Loucy (cell line): ENCODE data around the gene ENPP5.

ENCODE experiments used
- H2AFZ ChIP-seq: fragments of 200-600 bp; sonication (generic); 2 replicates; pipeline ENCODE4 v1.6.0; 2016; ENCODE audit warnings: antibody characterized with exemption, mild to moderate bottlenecking, low read length, moderate library complexity
- H3F3A ChIP-seq: fragments of 200-600 bp; 2 replicates; pipeline ENCODE4 v1.6.0; 2016; ENCODE audit warnings: antibody characterized with exemption, low read depth, mild to moderate bottlenecking
- H3K27me3 ChIP-seq: fragments of 200-600 bp; sonication (generic); 2 replicates; pipeline ENCODE4 v1.6.1; 2014; ENCODE audit warnings: low read length, mild to moderate bottlenecking; ENCODE audit not compliant: insufficient read depth, poor library complexity, severe bottlenecking
- H3K36me3 ChIP-seq: fragments of 200-600 bp; sonication (generic); 2 replicates; pipeline ENCODE4 v1.6.1; 2016; ENCODE audit warnings: low read length; ENCODE audit not compliant: insufficient read depth
- H3K4me1 ChIP-seq: fragments of 200-600 bp; sonication (generic); 2 replicates; pipeline ENCODE4 v1.5.1; 2014; ENCODE audit warnings: low read length, mild to moderate bottlenecking; ENCODE audit not compliant: insufficient read depth, poor library complexity, severe bottlenecking
- H3K4me2 ChIP-seq: fragments of 200-600 bp; sonication (generic); 2 replicates; pipeline ENCODE4 v1.6.0; 2014; ENCODE audit warnings: antibody characterized with exemption, low read length, low read depth, mild to moderate bottlenecking; ENCODE audit not compliant: poor library complexity, severe bottlenecking
- H3K4me3 ChIP-seq: fragments of 200-600 bp; sonication (generic); 2 replicates; pipeline ENCODE4 v1.5.1; 2014; ENCODE audit warnings: low read length, mild to moderate bottlenecking, mixed read lengths; ENCODE audit not compliant: poor library complexity, severe bottlenecking
- H3K79me2 ChIP-seq: fragments of 200-600 bp; sonication (generic); 2 replicates; pipeline ENCODE4 v1.6.1; 2014; ENCODE audit warnings: low read length; ENCODE audit not compliant: insufficient read depth
- H3K9ac ChIP-seq: fragments of 200-600 bp; sonication (generic); 2 replicates; pipeline ENCODE4 v1.6.0; 2014; ENCODE audit warnings: mild to moderate bottlenecking, low read depth, low read length, moderate library complexity; ENCODE audit not compliant: poor library complexity, severe bottlenecking
- H3K9me2 ChIP-seq: fragments of 200-600 bp; sonication (generic); replicated peaks from 2 replicates; pipeline ENCODE4 v1.6.1; 2016; ENCODE audit warnings: low read depth, low read length, mixed read lengths
- H3K9me3 ChIP-seq: fragments of 200-600 bp; sonication (generic); 2 replicates; pipeline ENCODE4 v1.6.1; 2014; ENCODE audit warnings: mild to moderate bottlenecking, antibody characterized with exemption, low read length, low read depth; ENCODE audit not compliant: insufficient read depth
- H4K20me1 ChIP-seq: fragments of 200-600 bp; sonication (generic); 2 replicates; pipeline ENCODE4 v1.6.0; 2014; ENCODE audit warnings: antibody characterized with exemption, low read length, mild to moderate bottlenecking; ENCODE audit not compliant: insufficient read depth, poor library complexity, severe bottlenecking
- CTCF ChIP-seq: fragments of 200-600 bp; sonication (generic); conservative IDR thresholded peaks from 2 replicates; pipeline ENCODE4 v1.5.1; 2014; ENCODE audit warnings: mild to moderate bottlenecking, antibody characterized with exemption, low read length
- EZH2phosphoT487 ChIP-seq: fragments of 200-600 bp; IDR thresholded peaks from 2 replicates; pipeline ENCODE4 v1.6.1; 2018; ENCODE audit warnings: antibody characterized with exemption, mild to moderate bottlenecking, moderate library complexity, borderline replicate concordance

The ENPP5 gene

DNA sequence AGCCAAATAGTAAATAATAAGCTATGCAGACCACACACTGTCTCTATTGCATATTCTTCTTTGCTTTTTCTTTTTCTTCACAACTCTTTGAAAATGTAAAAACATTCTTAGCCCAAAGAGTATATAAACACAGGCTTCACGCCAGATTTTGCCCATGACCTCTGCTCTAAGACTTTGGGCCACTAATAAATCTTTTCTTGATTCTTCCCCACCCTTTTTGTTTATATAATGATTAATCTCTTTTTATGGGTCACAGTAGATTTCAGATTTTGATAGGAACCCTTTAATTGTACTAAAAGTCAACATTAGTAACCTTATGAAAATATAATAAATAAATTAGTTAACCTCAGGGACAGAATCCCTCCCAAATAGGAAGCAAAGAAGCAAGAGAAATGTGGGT, 15.8 kb upstream of the ENPP5 start:
- H3K4me3 ChIP-seq: no peak overlapping the region
- no peaks in the 10 kb centered on the region for H3F3A ChIP-seq
- peaks cover 16% of the 10 kb centered on the region for H3K27me3 ChIP-seq
- no peaks in the 10 kb centered on the region for H3K36me3 ChIP-seq
- H3K4me2 ChIP-seq: no peak overlapping the region
- no peak overlapping the region for H2AFZ ChIP-seq
- no peaks in the 10 kb centered on the region for H3K9me3 ChIP-seq
- no peaks in the 10 kb centered on the region for H4K20me1 ChIP-seq
- no peak overlapping the region for H3K9ac ChIP-seq
- H3K4me1 ChIP-seq: no peaks in the 10 kb centered on the region
- no peaks in the 10 kb centered on the region for H3K79me2 ChIP-seq
- TF ChIP-seq CTCF: no peak
- TF ChIP-seq EZH2phosphoT487: no peak
- H3K9me2 ChIP-seq: no peaks in the 10 kb centered on the region

- H3K4me1 ChIP-seq: no peaks in the 10 kb centered on the region
- H3F3A ChIP-seq: no peaks in the 10 kb centered on the region
- H2AFZ ChIP-seq: no peak overlapping the region
- no peaks in the 10 kb centered on the region for H4K20me1 ChIP-seq
- no peaks in the 10 kb centered on the region for H3K36me3 ChIP-seq
- H3K9me2 ChIP-seq: no peaks in the 10 kb centered on the region
- H3K4me3 ChIP-seq: no peak overlapping the region
- no peaks in the 10 kb centered on the region for H3K79me2 ChIP-seq
- H3K9ac ChIP-seq: no peak overlapping the region
- TF ChIP-seq EZH2phosphoT487 (no peak), CTCF (no peak)
- peaks cover 16% of the 10 kb centered on the region for H3K27me3 ChIP-seq
- H3K9me3 ChIP-seq: no peaks in the 10 kb centered on the region
- no peak overlapping the region for H3K4me2 ChIP-seq
These were observed 13.3 kb upstream of the ENPP5 start for GRCh38 chr6:46184114-46184513.

GRCh38 chr6:46175976-46176375, 5.2 kb upstream of the ENPP5 start:
- H3K79me2 ChIP-seq: no peaks in the 10 kb centered on the region
- H3K4me1 ChIP-seq: no peaks in the 10 kb centered on the region
- no peak overlapping the region for H3K4me3 ChIP-seq
- no peak overlapping the region for H3K4me2 ChIP-seq
- no peak overlapping the region for H2AFZ ChIP-seq
- TF ChIP-seq EZH2phosphoT487 (no peak), CTCF (no peak)
- H3K9me3 ChIP-seq: no peaks in the 10 kb centered on the region
- H4K20me1 ChIP-seq: no peaks in the 10 kb centered on the region
- no peaks in the 10 kb centered on the region for H3K27me3 ChIP-seq
- H3F3A ChIP-seq: no peaks in the 10 kb centered on the region
- H3K9me2 ChIP-seq: no peaks in the 10 kb centered on the region
- H3K36me3 ChIP-seq: no peaks in the 10 kb centered on the region
- no peak overlapping the region for H3K9ac ChIP-seq
